Activated T-helper 2 cell treated with anti-CD3 and anti-CD28 coated beads, Interferon-gamma antibody, Interleukin-2, Interleukin-4, amounts not matched to agents 10 μg/mL and 5 μg/mL and 100 μg/mL, durations not matched to agents 14 hours and 24 hours and 36 hours (primary cell): ENCODE results near the gene ALDH2. TPM values are rescaled to one million over a fixed set of nuclear protein-coding genes. Genes with fewer than 3 reads are reported as not detected.
"Not testable (repeated sequence)": the region's sequence is repeated elsewhere in the genome, so short reads cannot be mapped to it uniquely, and the experiment has no call there.

Experiments
- DNase-seq: peaks from one replicate; pipeline ENCODE4 v3.0.0; 2021; ENCODE audit warnings: low spot score
- H3K27ac Mint-ChIP-seq: one replicate; pipeline ENCODE4 v1.8.0; 2021; ENCODE audit warnings: mixed read lengths
- H3K27me3 Mint-ChIP-seq: one replicate; pipeline ENCODE4 v1.8.0; 2021; ENCODE audit warnings: low read depth, mixed read lengths
- H3K36me3 Mint-ChIP-seq: one replicate; pipeline ENCODE4 v1.8.0; 2021; ENCODE audit warnings: low read depth, mixed read lengths
- H3K4me1 Mint-ChIP-seq: one replicate; pipeline ENCODE4 v1.8.0; 2021; ENCODE audit warnings: low read depth, mixed read lengths
- H3K4me3 Mint-ChIP-seq: one replicate; pipeline ENCODE4 v1.8.0; 2021; ENCODE audit warnings: low read depth, mild to moderate bottlenecking, moderate library complexity, mixed read lengths
- H3K9me3 Mint-ChIP-seq: one replicate; pipeline ENCODE4 v1.8.0; 2021; ENCODE audit warnings: mixed read lengths
- intact Hi-C: fragments of 100-400 bp; cut with micrococcal nuclease; formaldehyde crosslinking; loops from one replicate; pipeline ENCODE4 v1.15.1; 2023
- total RNA-seq: library from RNA; stranded (reverse); gene quantifications from 2 replicates; pipeline ENCODE4 v1.2.3, GENCODE V29; 2022

The ALDH2 gene
- total RNA-seq, 1 donor from 2014 or later: 0.34 TPM

- Mint-ChIP-seq H3K27me3 (no peaks in the 10 kb centered on the region), H3K9me3 (no peaks in the 10 kb centered on the region), H3K27ac (no peak overlapping the region), H3K4me1 (no peaks in the 10 kb centered on the region), H3K4me3 (no peak overlapping the region), H3K36me3 (no peaks in the 10 kb centered on the region)
- intact Hi-C loops: no loop called here
- no peak for DNase-seq
Measured at GRCh38 chr12:111806304-111806703, 39.6 kb downstream of the ALDH2 start.

GRCh38 chr12:111807232-111807631, 40.5 kb downstream of the ALDH2 start:
- no peak overlapping the region for H3K4me3 Mint-ChIP-seq
- no peaks in the 10 kb centered on the region for H3K36me3 Mint-ChIP-seq
- H3K27ac Mint-ChIP-seq: no peak overlapping the region
- no peak for DNase-seq
- H3K27me3 Mint-ChIP-seq: no peaks in the 10 kb centered on the region
- no peaks in the 10 kb centered on the region for H3K9me3 Mint-ChIP-seq
- intact Hi-C loops: no loop called here
- H3K4me1 Mint-ChIP-seq: no peaks in the 10 kb centered on the region

GRCh38 chr12:111812881-111813741, 46.4 kb downstream of the ALDH2 start:
- Mint-ChIP-seq H3K27ac (no peak overlapping the region), H3K36me3 (no peaks in the 10 kb centered on the region), H3K9me3 (no peaks in the 10 kb centered on the region), H3K4me1 (peaks cover 6% of the 10 kb centered on the region), H3K4me3 (no peak overlapping the region), H3K27me3 (peaks cover 4% of the 10 kb centered on the region)
- DNase-seq: peak; percentile 56
- intact Hi-C loops: loop anchor here (1.0 to 5.0 kb wide), 4 partner anchors 61 to 481 kb away; partner anchors contain the start of gene ACAD10

- H3K36me3 Mint-ChIP-seq: no peaks in the 10 kb centered on the region
- DNase-seq: no peak
- no peaks in the 10 kb centered on the region for H3K9me3 Mint-ChIP-seq
- peaks cover 6% of the 10 kb centered on the region for H3K4me1 Mint-ChIP-seq
- H3K27ac Mint-ChIP-seq: no peak overlapping the region
- H3K4me3 Mint-ChIP-seq: no peak overlapping the region
- H3K27me3 Mint-ChIP-seq: peaks cover 18% of the 10 kb centered on the region
- intact Hi-C loops: no loop called here
Measured at GRCh38 chr12:111816065-111816615, 49.4 kb downstream of the ALDH2 start.

- intact Hi-C loops, H3K9me3 Mint-ChIP-seq, H3K4me1 Mint-ChIP-seq, H3K36me3 Mint-ChIP-seq, H3K4me3 Mint-ChIP-seq, H3K27ac Mint-ChIP-seq, DNase-seq: not testable (repeated sequence)
- H3K27me3 Mint-ChIP-seq: peaks cover 21% of the 10 kb centered on the region
Measured at GRCh38 chr12:111816898-111817297, 50.2 kb downstream of the ALDH2 start.

GRCh38 chr12:111818340-111818739, 51.6 kb downstream of the ALDH2 start:
- no peaks in the 10 kb centered on the region for H3K36me3 Mint-ChIP-seq
- intact Hi-C loops: no loop called here
- no peak overlapping the region for H3K27ac Mint-ChIP-seq
- H3K27me3 Mint-ChIP-seq: peaks cover 33% of the 10 kb centered on the region
- no peaks in the 10 kb centered on the region for H3K9me3 Mint-ChIP-seq
- no peak overlapping the region for H3K4me3 Mint-ChIP-seq
- DNase-seq: no peak
- peaks cover 2% of the 10 kb centered on the region for H3K4me1 Mint-ChIP-seq

- Mint-ChIP-seq H3K4me1 (no peaks in the 10 kb centered on the region), H3K27ac (no peak overlapping the region), H3K27me3 (peaks cover 39% of the 10 kb centered on the region), H3K36me3 (no peaks in the 10 kb centered on the region), H3K4me3 (no peak overlapping the region), H3K9me3 (no peaks in the 10 kb centered on the region)
- DNase-seq: no peak
- intact Hi-C loops: no loop called here
Measured at GRCh38 chr12:111819191-111820158, 52.7 kb downstream of the ALDH2 start.

- DNase-seq, H3K4me3 Mint-ChIP-seq, intact Hi-C loops, H3K27ac Mint-ChIP-seq, H3K36me3 Mint-ChIP-seq, H3K9me3 Mint-ChIP-seq, H3K4me1 Mint-ChIP-seq: not testable (repeated sequence)
- peaks cover 40% of the 10 kb centered on the region for H3K27me3 Mint-ChIP-seq
Measured at GRCh38 chr12:111820828-111821227, 54.1 kb downstream of the ALDH2 start.

- H3K27me3 Mint-ChIP-seq: peaks cover 37% of the 10 kb centered on the region
- H3K4me3 Mint-ChIP-seq: no peak overlapping the region
- intact Hi-C loops: no loop called here
- no peaks in the 10 kb centered on the region for H3K9me3 Mint-ChIP-seq
- no peak overlapping the region for H3K27ac Mint-ChIP-seq
- H3K36me3 Mint-ChIP-seq: no peaks in the 10 kb centered on the region
- DNase-seq: no peak
- no peaks in the 10 kb centered on the region for H3K4me1 Mint-ChIP-seq
Measured at GRCh38 chr12:111822886-111823285, 56.2 kb downstream of the ALDH2 start.

GRCh38 chr12:111823891-111824290, 57.2 kb downstream of the ALDH2 start:
- no peak for DNase-seq
- Mint-ChIP-seq H3K4me1 (no peaks in the 10 kb centered on the region), H3K9me3 (no peaks in the 10 kb centered on the region), H3K27ac (no peak overlapping the region), H3K4me3 (no peak overlapping the region), H3K27me3 (peaks cover 37% of the 10 kb centered on the region), H3K36me3 (no peaks in the 10 kb centered on the region)
- intact Hi-C loops: no loop called here

GRCh38 chr12:111824312-111824711, 57.6 kb downstream of the ALDH2 start:
- H3K4me3 Mint-ChIP-seq, DNase-seq, intact Hi-C loops, H3K4me1 Mint-ChIP-seq, H3K36me3 Mint-ChIP-seq, H3K27ac Mint-ChIP-seq, H3K9me3 Mint-ChIP-seq: not testable (repeated sequence)
- H3K27me3 Mint-ChIP-seq: peaks cover 34% of the 10 kb centered on the region

GRCh38 chr12:111825509-111825908, 58.8 kb downstream of the ALDH2 start:
- peaks cover 25% of the 10 kb centered on the region for H3K27me3 Mint-ChIP-seq
- no peaks in the 10 kb centered on the region for H3K36me3 Mint-ChIP-seq
- no peak overlapping the region for H3K27ac Mint-ChIP-seq
- no peak for DNase-seq
- H3K4me3 Mint-ChIP-seq: no peak overlapping the region
- H3K9me3 Mint-ChIP-seq: no peaks in the 10 kb centered on the region
- H3K4me1 Mint-ChIP-seq: no peaks in the 10 kb centered on the region
- intact Hi-C loops: no loop called here
